ENCODE results near the gene PSAP.

Gene PSAP

GRCh38 chr10:71844695-71845094 lies 6.4 kb downstream of the PSAP start:
- no peak for DNase-seq (ENCODE audit: low read depth in 2 of 2)

GRCh38 chr10:71844084-71844483 lies 7.0 kb downstream of the PSAP start:
- DNase-seq (ENCODE audit: low read depth in 2 of 2), result no peak

DNA sequence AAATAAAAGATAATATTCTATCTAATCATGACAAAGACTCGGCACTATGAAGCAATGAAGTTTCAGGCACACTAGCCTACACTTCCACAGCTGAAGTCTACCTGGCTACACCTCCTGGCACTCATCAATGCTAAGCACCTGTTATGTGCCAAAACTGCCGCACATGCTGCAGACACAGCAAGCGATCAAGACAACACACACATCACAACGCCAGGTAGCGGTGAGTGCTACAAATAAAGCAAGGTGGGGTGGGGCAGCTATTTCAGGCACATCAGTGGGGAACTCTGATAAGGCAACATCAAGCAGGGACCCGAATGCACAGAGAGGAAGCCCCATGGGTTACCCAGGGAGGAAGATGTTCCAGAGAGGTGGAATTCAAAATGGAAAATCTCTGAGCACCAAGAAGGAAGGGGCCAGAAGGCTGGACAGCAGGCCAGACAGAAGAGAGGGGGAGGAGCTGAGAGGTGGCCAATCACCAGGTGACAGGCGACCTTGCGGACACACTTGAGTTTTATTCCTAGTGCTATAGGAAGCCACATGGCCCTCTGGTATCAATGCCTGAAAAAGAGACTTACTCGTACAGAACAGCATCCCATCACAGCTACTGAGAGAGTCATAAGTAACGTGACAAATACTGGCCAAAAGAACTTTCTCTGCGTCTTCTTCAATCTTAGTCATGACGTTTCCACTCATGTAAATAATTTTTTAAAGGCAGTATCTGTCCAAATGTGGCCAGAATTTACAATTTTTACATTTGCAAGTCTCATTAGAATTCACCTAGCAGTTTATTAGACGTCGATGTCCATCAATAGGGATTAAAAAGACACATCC lies 8.0 kb downstream of the PSAP start:
- DNase-seq (ENCODE audit: low read depth in 2 of 2), result no peak

GRCh38 chr10:71842422-71842821 lies 8.6 kb downstream of the PSAP start:
- DNase-seq (ENCODE audit: low read depth in 2 of 2), result no peak

- DNase-seq (ENCODE audit: low read depth in 2 of 2), result no peak
Observed at GRCh38 chr10:71840958-71841335, 10.1 kb downstream of the PSAP start.

DNA sequence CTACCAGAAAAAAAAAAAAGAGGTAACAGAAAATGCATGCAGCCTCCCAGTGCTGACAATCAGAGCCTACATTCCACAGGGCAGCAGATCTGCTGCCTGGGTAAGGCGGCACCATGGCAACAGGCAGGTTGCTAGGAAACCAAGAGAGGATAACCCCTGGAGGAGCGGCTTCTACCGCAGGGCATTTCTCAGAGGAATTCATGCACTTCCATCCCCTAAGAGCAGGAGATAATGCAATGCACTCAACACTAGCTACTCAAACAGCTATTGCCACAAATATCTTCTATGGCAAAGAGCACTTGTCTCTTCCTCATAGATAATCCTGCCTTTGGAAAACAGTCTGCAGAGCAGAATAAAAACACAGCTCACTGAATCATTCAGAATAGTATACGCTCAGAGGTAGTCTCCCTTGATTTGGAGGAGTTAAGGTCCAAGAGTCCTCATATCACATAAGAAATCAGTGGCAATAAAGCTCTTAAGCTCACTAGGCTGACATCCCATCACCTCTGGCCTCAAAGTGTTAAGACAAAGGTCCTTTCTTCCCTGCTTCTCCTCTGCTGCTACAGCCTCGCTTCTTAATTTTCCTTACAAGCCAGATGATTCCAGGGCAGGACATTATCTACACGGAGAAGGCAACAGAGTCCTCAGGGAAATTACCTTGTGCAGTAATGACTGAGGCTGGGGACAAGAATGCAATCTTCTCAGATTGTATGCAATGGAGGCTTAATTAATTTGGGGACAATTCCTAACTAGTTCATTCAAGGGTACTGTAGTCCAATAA lies 10.7 kb downstream of the PSAP start:
- no peak for DNase-seq (ENCODE audit: low read depth in 2 of 2)

DNA sequence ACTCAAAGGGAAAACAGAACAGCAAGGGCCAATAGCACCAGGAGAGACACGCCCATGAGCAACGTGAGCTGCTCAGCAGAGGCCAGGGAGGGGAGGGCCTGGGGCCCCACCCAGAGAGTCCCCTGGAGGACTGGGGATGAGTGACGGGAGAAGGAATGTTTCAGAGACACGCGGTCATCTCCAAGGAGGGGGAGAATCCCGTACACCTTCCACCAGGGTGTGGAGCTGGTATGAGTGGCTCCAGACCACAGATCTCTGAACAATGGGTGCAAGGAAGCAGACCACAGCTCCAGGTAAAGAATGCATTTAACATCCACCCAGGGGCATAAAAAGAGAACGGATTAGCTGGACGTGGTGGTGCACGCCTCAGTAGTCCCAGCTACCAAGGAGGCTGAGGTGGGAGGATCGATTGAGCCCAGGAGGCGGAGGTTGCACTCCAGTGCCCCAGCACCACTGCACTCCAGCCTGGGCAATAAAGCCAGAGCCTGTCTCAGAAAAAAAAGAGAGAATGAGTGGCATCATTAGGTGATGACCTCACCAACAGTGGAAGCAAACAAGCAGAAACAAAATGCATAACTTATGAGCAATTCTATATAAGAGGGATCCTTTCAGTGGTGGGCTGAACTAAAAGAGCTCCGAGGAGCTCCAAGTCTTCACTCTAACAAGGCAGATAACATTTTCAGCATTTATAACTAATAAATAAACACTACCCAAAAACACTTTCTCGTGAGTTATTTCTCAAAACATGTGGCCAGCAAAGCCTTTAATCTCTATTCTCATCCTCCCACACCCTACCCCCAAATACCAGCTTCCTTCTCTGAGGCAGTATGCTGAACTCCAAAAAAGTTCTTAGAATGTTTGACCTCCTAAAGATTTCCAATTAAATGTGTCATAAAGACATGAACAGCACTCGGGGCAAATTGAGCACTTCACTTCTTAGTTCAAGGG lies 12.5 kb downstream of the PSAP start:
- no peak for DNase-seq (ENCODE audit: low read depth in 2 of 2)

DNA sequence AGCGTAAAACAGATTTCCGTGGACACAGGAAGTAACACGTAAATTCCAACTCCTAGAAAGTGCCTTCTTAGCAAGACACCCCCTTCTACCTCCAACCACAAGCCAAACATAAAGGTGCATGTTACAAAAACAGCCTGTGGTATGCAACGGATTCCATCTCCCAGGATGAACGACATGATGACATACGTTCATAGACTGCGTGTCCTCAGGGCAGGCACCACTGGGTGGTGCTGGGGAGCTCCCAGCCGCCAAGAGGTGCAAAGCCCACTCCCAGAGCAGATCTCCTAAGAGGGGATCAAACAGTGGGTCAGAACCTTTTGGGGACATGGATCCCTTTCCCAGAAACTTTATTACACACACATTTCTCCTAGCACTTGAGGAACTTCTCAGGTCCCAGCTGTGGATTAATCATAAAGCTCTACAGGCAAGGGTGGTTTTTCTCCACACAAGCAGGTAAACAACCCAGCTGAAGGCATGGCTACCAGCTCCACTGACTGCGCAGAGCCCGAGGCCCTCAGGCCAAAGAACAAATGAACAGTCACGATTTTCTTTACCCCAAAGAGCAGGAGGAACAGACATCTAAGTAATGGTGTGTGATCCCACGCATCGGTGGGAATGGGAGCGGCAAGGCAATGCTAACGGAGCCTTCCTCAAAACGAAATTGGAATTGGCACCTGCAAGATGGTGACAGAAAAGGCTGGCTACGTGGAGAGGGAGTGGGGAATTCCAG lies 13.8 kb downstream of the PSAP start:
- no peak for DNase-seq (ENCODE audit: low read depth in 2 of 2)

GRCh38 chr10:71836596-71836974 lies 14.5 kb downstream of the PSAP start:
- DNase-seq (ENCODE audit: low read depth in 2 of 2), result no peak

DNA sequence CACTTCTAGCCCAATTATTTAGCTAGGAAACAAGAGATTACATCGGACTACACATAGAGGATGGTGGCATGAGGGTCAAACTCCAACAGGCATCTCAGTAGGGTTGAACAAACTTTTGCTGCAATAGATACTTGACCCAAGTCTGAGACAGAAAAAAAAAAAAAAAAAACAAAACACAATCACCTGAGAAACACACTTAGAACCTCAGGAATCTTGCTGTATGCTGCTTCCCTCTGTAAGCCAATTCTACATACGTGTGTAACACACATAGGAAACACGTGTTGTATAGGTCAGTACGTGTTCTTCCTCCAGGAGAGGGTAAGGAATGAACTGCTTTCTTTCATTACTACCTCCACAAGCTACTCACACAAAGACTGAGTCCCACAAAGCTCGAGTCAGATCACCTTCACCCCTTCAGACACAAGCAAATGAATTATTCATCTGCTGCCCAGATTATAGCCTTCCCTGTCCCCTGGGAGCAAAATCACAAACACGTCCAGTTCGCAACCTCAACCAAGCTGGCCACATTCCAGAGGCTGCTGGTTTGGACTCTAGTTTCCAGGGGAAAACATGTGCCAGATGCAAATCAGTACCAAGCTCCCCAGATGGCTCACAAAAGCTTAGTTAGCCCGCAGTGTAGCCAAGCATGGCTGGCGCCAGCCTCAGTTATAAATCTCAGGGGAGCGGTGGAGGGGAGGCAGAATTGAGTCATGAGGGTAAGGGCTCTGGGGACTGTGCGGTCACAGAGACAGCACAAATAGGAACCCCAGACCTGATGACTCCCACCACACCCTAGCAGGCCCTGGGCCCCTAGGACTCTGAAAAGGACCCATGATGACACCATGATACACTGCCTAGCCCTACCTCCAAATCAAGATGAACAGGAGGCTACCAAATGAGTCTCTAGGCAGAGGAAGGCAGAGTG lies 15.1 kb downstream of the PSAP start:
- no peak for DNase-seq (ENCODE audit: low read depth in 2 of 2)

DNA sequence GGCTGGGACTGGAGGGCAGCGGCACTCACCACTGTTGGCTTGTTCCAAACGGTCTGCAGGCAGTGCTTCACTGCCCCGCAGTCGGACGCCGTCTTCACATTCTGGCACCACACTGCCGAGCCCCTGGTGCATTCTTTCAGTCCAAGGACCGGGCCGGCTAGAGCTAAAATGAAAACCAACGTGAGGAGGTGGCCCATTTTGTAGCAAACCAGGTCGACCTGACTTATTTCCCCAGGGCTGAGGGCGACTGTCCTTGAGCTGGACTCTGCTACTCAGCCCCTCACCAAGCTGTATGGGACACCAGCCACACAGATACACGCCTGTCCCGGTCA lies 16.7 kb downstream of the PSAP start:
- DNase-seq (ENCODE audit: low read depth in 2 of 2), result no peak

GRCh38 chr10:71833451-71834342 lies 17.4 kb downstream of the PSAP start:
- DNase-seq (ENCODE audit: low read depth in 2 of 2), result no peak

GRCh38 chr10:71832967-71833366 lies 18.1 kb downstream of the PSAP start:
- no peak for DNase-seq (ENCODE audit: low read depth in 2 of 2)

DNA sequence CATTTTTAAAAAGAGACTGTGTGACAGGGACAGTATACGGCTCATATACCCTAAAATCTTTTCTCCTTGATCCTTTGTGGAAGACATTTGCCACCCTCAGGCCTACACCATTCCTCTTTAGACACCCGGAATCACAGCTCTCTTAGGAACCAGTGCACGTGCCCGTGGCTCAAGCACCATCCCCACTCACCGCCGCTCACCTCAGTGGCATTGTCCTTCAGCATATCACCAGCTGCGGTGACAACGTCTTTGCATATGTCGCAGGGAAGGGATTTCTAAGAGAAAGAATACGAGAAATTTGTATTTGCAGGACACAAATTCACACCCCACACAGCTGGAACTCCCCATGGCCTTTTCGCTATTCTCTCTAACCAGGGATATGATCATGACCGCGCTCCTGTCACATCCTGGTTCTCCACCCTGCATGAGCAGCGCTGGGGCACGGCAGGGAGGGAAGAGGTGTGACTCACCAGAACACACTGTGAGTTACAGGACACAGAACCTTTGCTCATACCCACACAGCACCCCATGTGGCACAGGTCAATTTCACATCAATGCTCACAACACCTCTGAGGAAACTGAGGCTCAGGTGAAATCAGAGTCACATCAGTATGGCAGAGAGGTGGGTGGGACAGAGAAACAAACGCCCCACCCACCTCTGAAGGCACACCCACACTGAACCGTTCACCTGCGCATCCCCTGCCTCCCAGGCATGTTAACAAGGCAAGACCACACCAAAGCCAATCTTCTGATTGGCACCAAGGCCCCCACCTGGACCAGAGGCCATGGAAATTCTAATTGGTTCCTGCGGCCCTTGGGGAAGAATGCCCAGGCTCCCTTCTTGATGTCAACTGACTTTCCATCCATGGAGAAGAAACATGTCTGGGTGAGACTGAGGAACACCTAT lies 19.2 kb downstream of the PSAP start:
- no peak for DNase-seq (ENCODE audit: low read depth in 2 of 2)

DNA sequence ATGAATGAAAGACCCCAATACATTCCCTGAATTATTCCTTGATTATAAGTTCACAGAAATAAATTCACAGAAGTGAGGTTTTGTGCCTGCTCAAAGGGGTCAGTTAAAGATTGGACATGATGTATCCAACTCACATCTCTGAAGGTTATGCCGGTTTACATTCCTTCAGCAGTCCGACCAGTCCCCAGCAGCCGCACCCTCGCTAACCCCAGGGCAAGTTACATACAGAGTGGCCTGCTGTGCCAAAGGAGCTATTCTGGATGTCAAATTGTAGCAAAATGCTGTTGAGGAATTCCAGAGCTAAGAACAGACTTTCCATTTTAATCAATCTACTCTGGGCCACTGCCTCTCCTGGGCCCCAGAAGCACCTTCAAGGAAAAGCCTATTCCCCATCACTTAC lies 20.3 kb downstream of the PSAP start:
- no peak for DNase-seq (ENCODE audit: low read depth in 2 of 2)

DNA sequence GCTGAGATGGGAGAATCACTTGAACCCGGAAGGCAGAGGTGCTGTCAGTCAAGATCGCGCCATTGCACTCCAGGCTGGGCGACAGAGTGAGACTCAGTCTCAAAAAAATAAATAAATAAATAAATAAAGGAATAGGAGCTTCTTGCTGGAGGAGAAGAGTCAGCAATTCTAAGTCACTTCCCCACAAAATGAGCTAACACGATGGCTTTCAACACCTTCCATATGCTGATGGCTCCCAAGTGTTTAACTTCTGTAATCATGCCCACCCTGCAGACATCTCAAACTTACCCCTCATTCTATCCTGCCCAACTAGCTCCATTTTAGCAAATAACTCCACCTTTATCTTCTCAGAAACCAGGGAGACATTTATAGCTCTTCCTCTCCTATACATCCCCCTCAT lies 21.2 kb downstream of the PSAP start:
- no peak for DNase-seq (ENCODE audit: low read depth in 2 of 2)

DNA sequence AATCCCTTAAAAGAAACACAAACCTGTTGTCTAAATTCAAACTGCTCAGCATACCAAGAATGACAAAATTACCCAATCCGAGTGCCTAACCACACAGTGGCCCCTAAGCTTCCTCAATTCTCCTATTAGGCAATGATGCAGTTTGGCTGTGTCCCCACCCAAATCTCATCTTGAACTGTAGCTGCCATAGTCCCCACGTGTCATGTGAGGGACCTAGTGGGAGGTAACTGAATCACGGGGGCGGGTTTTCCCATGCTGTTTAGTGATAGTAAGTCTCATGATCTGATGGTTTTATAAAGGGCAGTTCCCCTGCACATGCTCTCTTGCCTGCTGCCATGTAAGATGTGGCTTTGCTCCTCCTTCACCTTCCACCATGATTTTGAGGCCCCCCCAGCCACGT lies 21.9 kb downstream of the PSAP start:
- no peak for DNase-seq (ENCODE audit: low read depth in 2 of 2)

DNA sequence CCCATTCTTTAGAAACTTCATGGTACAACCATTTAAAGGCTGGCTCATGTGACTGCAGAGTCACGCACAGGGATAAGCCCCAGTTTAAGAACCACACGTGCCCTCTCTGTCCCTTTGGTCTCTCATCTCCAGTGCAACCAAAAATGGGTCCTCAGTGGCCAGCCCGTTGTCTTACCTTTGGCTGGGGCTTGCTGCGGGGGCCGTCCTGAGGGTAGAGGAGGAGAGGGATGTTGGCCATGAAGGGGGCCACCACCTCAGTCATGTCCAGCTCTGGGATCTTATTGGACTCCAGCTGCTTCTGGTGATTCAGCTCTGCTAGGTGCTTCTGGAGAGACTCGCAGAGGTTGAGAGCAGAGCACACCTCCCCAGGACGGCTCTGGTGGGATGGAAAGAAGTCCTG lies 22.3 kb downstream of the PSAP start:
- no peak for DNase-seq (ENCODE audit: low read depth in 2 of 2)

All from stimulated activated CD4-positive, alpha-beta T cell treated with anti-CD3 and anti-CD28 coated beads, Interleukin-1b, Interleukin-23, amount 100 ng/mL, for 1 hour (primary cell).